Activated T-cell treated with anti-CD3 and anti-CD28 coated beads for 48 hours (primary cell): ENCODE results near the gene IFNGR2.
A peak's percentile ranks its signal among the peaks of the same experiment; 100 is the strongest.
"Not testable (repeated sequence)": the region's sequence is repeated elsewhere in the genome, so short reads cannot be mapped to it uniquely, and the experiment has no call there.

Experiments used
- DNase-seq: peaks from one replicate; pipeline ENCODE4 v3.0.0-alpha.2; 2020; ENCODE audit warnings: low read depth

IFNGR2 gene

GRCh38 chr21:33441489-33442477, 38.6 kb downstream of the IFNGR2 start:
- no peak for DNase-seq

- no peak for DNase-seq
These were observed 40.0 kb downstream of the IFNGR2 start for GRCh38 chr21:33443194-33443593.

GRCh38 chr21:33444499-33444898, 41.3 kb downstream of the IFNGR2 start:
- DNase-seq = no peak

GRCh38 chr21:33446620-33447019, 43.4 kb downstream of the IFNGR2 start:
- DNase-seq = not testable (repeated sequence)

GRCh38 chr21:33449616-33450015, 46.4 kb downstream of the IFNGR2 start:
- DNase-seq = no peak

GRCh38 chr21:33451634-33452071, 48.4 kb downstream of the IFNGR2 start:
- no peak for DNase-seq

GRCh38 chr21:33452362-33452761, 49.1 kb downstream of the IFNGR2 start:
- DNase-seq = no peak

- DNase-seq = no peak
These were observed 52.7 kb downstream of the IFNGR2 start for GRCh38 chr21:33455686-33456446.

- no peak for DNase-seq
These were observed 55.6 kb downstream of the IFNGR2 start for GRCh38 chr21:33458861-33459260.

- DNase-seq = no peak
These were observed 58.5 kb downstream of the IFNGR2 start for GRCh38 chr21:33461538-33462250.

- DNase-seq = not testable (repeated sequence)
These were observed 66.0 kb downstream of the IFNGR2 start for GRCh38 chr21:33469183-33469582.

GRCh38 chr21:33470701-33471100, 67.5 kb downstream of the IFNGR2 start:
- no peak for DNase-seq

GRCh38 chr21:33473344-33473743, 70.1 kb downstream of the IFNGR2 start:
- no peak for DNase-seq

- no peak for DNase-seq
These were observed 73.9 kb downstream of the IFNGR2 start for GRCh38 chr21:33477066-33477465.

- no peak for DNase-seq
These were observed 75.0 kb downstream of the IFNGR2 start for GRCh38 chr21:33478182-33478581.

GRCh38 chr21:33478935-33479678, 75.9 kb downstream of the IFNGR2 start:
- DNase-seq = peak; percentile 21

- peak; percentile 97 for DNase-seq
These were observed 76.7 kb downstream of the IFNGR2 start, which contains the start of gene TMEM50B for GRCh38 chr21:33479679-33480480. TMEM50B (minus strand) TSS chr21:33479974; CDS start chr21:33468885, 11,089 bp downstream.

GRCh38 chr21:33480481-33481103, 77.4 kb downstream of the IFNGR2 start:
- no peak for DNase-seq

GRCh38 chr21:33481314-33481943, 78.2 kb downstream of the IFNGR2 start:
- no peak for DNase-seq
